ENCODE measurements around the gene CCDC9B.

CCDC9B gene

GRCh38 chr15:40286794-40287193 lies 53.9 kb downstream of the CCDC9B start:
- DNase-seq: no peak

- no peak for DNase-seq
These were observed 54.6 kb downstream of the CCDC9B start for GRCh38 chr15:40286061-40286532.

GRCh38 chr15:40285554-40286011 lies 55.2 kb downstream of the CCDC9B start:
- no peak for DNase-seq

- no peak for DNase-seq
These were observed 55.6 kb downstream of the CCDC9B start for GRCh38 chr15:40285151-40285550.

- DNase-seq: no peak
These were observed 57.0 kb downstream of the CCDC9B start for GRCh38 chr15:40283615-40284300.

GRCh38 chr15:40282869-40283614 lies 57.7 kb downstream of the CCDC9B start, which contains the start of gene ANKRD63:
ANKRD63 (minus strand) TSS chr15:40283064; CDS start chr15:40282586, 478 bp downstream.
- peak; percentile 25 for DNase-seq

GRCh38 chr15:40282147-40282868 lies 58.4 kb downstream of the CCDC9B start:
- DNase-seq: peak; percentile 26

- no peak for DNase-seq
These were observed 59.0 kb downstream of the CCDC9B start for GRCh38 chr15:40281801-40282146.

Measured in activated gamma-delta T cell (primary cell).